ENCODE data around the gene EHD2.

Gene EHD2

DNA sequence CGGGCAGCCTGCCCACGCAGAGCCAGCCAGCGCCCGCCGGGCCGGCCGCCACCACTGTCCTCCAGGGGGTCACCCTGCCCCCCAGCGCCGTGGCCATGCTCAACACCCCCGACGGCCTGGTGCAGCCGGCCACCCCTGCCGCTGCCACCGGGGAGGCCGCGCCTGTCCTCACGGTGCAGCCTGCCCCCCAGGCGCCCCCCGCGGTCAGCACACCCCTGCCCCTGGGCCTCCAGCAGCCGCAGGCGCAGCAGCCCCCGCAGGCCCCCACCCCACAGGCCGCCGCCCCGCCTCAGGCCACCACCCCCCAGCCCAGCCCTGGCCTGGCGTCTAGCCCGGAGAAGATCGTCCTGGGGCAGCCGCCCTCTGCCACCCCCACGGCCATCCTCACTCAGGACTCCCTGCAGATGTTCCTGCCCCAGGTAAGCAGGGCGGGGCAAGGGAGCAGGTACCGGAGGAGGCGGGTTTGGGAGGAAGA is 32.3 kb upstream of the EHD2 start:
- TF ChIP-seq, protein P1, sequence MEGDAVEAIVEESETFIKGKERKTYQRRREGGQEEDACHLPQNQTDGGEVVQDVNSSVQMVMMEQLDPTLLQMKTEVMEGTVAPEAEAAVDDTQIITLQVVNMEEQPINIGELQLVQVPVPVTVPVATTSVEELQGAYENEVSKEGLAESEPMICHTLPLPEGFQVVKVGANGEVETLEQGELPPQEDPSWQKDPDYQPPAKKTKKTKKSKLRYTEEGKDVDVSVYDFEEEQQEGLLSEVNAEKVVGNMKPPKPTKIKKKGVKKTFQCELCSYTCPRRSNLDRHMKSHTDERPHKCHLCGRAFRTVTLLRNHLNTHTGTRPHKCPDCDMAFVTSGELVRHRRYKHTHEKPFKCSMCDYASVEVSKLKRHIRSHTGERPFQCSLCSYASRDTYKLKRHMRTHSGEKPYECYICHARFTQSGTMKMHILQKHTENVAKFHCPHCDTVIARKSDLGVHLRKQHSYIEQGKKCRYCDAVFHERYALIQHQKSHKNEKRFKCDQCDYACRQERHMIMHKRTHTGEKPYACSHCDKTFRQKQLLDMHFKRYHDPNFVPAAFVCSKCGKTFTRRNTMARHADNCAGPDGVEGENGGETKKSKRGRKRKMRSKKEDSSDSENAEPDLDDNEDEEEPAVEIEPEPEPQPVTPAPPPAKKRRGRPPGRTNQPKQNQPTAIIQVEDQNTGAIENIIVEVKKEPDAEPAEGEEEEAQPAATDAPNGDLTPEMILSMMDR (IDR thresholded peaks at IDR 0.05; ENCODE audit: low read length, missing control alignments), result no peak
- DNase-seq (ENCODE audit: low read depth), result no peak
- no peak overlapping the region for H3K4me3 ChIP-seq (replicated peaks; ENCODE audit: low read depth, low read length)

DNA sequence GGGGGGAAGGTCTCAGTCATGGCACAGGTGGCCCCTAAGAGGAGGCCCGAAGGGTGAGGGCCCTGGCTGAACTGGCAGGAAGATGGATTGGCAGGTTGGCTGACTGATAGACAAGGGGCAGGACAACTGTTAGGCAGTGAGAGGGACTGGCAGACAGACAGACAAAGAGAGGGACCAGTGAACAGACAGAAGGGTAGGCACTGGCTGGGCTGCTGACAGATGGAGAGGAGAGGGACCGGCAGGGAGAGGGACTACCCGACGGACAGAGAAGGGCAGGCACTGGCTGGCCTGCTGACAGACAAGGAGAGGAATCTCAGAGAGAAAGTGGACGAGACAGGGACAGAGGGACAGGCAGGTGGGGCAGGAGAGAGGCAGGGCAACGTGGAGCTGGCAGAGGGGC is 31.8 kb upstream of the EHD2 start:
- no peak overlapping the region for H3K4me3 ChIP-seq (replicated peaks; ENCODE audit: low read depth, low read length)
- no peak for DNase-seq (ENCODE audit: low read depth)
- TF ChIP-seq, protein P1 (IDR thresholded peaks at IDR 0.05; ENCODE audit: low read length, missing control alignments), result no peak

DNA sequence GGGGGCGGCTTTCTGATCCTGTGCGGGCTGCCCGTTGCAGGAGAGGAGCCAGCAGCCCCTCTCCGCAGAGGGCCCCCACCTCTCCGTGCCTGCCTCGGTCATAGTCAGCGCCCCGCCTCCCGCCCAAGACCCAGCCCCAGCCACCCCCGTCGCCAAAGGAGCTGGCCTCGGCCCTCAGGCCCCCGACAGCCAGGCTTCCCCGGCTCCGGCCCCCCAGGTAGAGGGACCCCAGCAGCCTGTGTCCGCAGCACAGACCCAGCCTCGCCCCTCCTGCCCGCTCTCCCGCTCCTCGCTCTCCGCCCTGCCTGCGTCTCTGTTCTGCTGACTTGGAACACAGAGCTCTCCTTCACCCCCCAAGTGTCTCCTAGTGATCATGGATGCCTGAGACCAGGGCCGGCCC is 31.3 kb upstream of the EHD2 start:
- TF ChIP-seq, protein P1 (IDR thresholded peaks at IDR 0.05; ENCODE audit: low read length, missing control alignments), result no peak
- no peak for DNase-seq (ENCODE audit: low read depth)
- H3K4me3 ChIP-seq (replicated peaks; ENCODE audit: low read depth, low read length), result no peak overlapping the region

DNA sequence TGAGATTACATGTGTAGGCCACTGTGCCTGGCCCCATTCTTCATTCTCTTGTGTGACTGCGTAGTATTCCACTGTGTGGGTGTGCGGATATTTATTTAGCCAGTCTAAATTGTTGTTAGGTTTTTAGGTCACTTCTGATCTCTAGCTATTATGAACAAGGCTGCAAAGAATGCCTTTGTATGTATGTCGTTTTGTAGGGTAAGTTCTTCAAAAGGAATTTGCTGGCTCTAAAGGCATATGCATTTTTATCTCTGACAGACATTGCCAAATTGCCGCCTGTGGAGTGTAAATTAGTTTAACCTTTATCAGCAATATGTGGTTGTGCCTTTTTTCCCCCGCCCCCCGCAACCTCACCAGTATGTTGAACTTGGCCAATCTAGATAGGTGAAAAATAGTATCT is 30.3 kb upstream of the EHD2 start:
- TF ChIP-seq, protein P1 (IDR thresholded peaks at IDR 0.05; ENCODE audit: low read length, missing control alignments), result no peak
- DNase-seq (ENCODE audit: low read depth), result no peak
- no peak overlapping the region for H3K4me3 ChIP-seq (replicated peaks; ENCODE audit: low read depth, low read length)

DNA sequence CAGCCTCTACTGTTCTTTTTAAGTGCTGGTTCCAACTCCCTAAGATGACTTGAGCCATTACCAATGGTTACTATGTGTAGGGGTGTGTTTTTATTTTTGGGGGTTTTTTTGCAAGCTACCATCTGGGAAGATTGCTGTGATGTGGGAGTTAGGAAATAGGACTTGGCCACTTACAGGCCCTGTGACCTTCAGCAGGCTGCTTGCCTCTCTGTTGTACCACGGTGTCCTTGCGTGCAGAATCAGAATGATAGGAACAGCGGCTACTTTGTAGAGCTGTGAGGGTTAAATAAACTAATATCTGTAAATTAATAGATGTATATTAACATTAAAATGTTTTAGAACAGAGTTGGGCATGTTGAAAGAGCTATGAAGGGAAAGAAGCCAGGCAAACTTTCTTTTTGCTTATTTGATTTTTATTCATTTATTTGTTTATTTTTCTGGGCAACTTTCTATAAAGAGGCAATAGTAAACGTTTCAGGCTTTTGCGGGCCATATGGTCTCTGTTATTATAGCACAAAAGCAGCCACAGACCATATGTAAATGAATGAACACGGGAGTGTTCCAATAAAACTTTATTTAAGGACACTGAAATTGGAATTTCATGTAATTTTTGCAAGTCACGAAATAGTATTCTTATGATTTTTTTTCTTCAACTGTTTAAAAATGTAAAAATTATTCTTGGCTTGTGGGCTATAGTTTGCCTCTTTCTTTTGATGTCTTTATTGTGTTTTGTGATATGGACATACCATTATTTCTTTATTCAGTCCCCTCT is 26.4 kb upstream of the EHD2 start:
- no peak overlapping the region for H3K4me3 ChIP-seq (replicated peaks; ENCODE audit: low read depth, low read length)
- TF ChIP-seq, protein P1 (IDR thresholded peaks at IDR 0.05; ENCODE audit: low read length, missing control alignments), result no peak
- DNase-seq (ENCODE audit: low read depth), result no peak

DNA sequence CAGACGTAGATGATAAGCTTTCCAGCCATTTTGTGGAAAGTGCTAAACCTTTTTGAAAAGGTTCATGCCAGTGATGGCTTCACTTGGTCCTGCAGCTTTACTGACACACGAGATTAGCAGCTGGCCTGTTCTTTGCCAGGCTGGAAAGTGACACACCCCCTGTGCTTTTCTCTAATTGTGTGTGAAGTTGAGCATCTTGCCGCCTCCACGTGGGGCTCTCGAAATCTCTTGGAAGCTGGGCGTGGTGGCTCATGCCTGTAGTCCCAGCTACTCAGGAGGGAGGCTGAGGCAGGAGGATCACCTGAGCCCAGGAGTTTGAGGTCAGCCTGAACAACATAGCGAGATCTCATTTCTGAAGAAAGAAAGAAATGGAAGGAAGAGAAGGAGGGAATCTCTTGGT is 25.3 kb upstream of the EHD2 start:
- TF ChIP-seq, protein P1 (IDR thresholded peaks at IDR 0.05; ENCODE audit: low read length, missing control alignments), result no peak
- no peak for DNase-seq (ENCODE audit: low read depth)
- H3K4me3 ChIP-seq (replicated peaks; ENCODE audit: low read depth, low read length), result no peak overlapping the region

DNA sequence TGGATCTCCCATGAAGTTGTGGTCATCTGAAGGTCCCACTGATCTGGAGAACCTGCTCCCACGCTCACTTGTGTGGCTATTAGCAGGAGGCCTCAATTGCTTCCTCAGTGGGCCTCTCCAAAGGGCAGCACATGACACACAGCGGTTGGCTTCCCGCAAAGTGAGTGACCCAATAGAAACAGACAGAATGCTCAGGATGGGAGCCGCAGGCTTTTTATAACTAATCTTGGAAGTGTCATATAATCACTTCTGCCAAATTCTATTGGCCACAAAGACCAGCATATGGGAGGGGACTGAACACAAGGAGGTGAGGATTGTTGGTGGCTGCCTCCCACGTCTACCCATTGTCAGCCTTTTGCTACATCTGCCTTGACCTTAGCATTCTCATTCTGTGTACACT is 22.1 kb upstream of the EHD2 start:
- no peak for DNase-seq (ENCODE audit: low read depth)
- H3K4me3 ChIP-seq (replicated peaks; ENCODE audit: low read depth, low read length), result no peak overlapping the region
- TF ChIP-seq, protein P1 (IDR thresholded peaks at IDR 0.05; ENCODE audit: low read length, missing control alignments), result no peak

Data from fibroblast of pulmonary artery (primary cell).